Measurements from ENCODE around the gene NFU1.
A peak's percentile ranks its signal among the peaks of the same experiment; 100 is the strongest.
"Not testable (repeated sequence)": the region's sequence is repeated elsewhere in the genome, so short reads cannot be mapped to it uniquely, and the experiment has no call there.

The NFU1 gene

GRCh38 chr2:69386360-69386759 lies 50.9 kb downstream of the NFU1 start:
- peak; percentile 27 for DNase-seq

GRCh38 chr2:69385443-69386151 lies 51.6 kb downstream of the NFU1 start:
- no peak for DNase-seq

GRCh38 chr2:69384618-69385081 lies 52.6 kb downstream of the NFU1 start:
- no peak for DNase-seq

- DNase-seq: no peak
Observed at GRCh38 chr2:69383176-69383812, 53.9 kb downstream of the NFU1 start.

- no peak for DNase-seq
Observed at GRCh38 chr2:69382547-69382946, 54.7 kb downstream of the NFU1 start.

GRCh38 chr2:69381337-69381737 lies 55.9 kb downstream of the NFU1 start:
- no peak for DNase-seq

GRCh38 chr2:69380072-69380917 lies 56.9 kb downstream of the NFU1 start:
- DNase-seq: no peak

- no peak for DNase-seq
Observed at GRCh38 chr2:69376403-69376802, 60.8 kb downstream of the NFU1 start.

GRCh38 chr2:69375494-69376353 lies 61.5 kb downstream of the NFU1 start:
- DNase-seq: no peak

GRCh38 chr2:69372767-69373166 lies 64.5 kb downstream of the NFU1 start:
- DNase-seq: no peak

GRCh38 chr2:69369802-69370201 lies 67.4 kb downstream of the NFU1 start:
- DNase-seq: no peak

- DNase-seq: no peak
Observed at GRCh38 chr2:69368588-69368987, 68.6 kb downstream of the NFU1 start.

- no peak for DNase-seq
Observed at GRCh38 chr2:69359371-69359770, 77.9 kb downstream of the NFU1 start.

GRCh38 chr2:69358914-69359313 lies 78.3 kb downstream of the NFU1 start:
- no peak for DNase-seq

GRCh38 chr2:69356471-69356870 lies 80.8 kb downstream of the NFU1 start:
- DNase-seq: no peak

- DNase-seq: not testable (repeated sequence)
Observed at GRCh38 chr2:69354976-69355375, 82.3 kb downstream of the NFU1 start.

- DNase-seq: no peak
Observed at GRCh38 chr2:69353360-69353759, 83.9 kb downstream of the NFU1 start.

GRCh38 chr2:69348781-69349180 lies 88.5 kb downstream of the NFU1 start:
- DNase-seq: no peak

Data from NCI-H2171 treated with DMSO at 0.1 percent for 48 hours (cell line).